IMR-90 (cell line): Measurements from ENCODE around the gene GPA33. TPM values are rescaled to one million over a fixed set of nuclear protein-coding genes. Genes with fewer than 3 reads are reported as not detected.

Source experiments
- ATAC-seq: fragments of 200-7000 bp; cut with Tn5 transposase; 2 replicates; pipeline ENCODE4 v1.9.1; 2020; ENCODE audit warnings: low read depth, mild to moderate bottlenecking, moderate library complexity
- BruUV-seq: library from RNA; stranded (reverse); fragments of 400-500 nt; replicated peaks from 2 replicates; lab custom pipeline; 2021; lab: Mats Ljungman, UMichigan
- CTCF ChIA-PET: fragments of 300-600 bp; formaldehyde crosslinking; extraction: SDS; loops from one replicate; lab custom pipeline; 2021; ENCODE audit warnings: antibody characterized with exemption; lab: Yijun Ruan, JAX
- POLR2A ChIA-PET: fragments of 300-600 bp; sonication (Branson Sonifier 250); formaldehyde crosslinking; loops from one replicate; lab custom pipeline; 2022; ENCODE audit warnings: antibody characterized with exemption; ENCODE audit not compliant: unreplicated experiment; lab: Charles Lee
- DNase-seq: peaks from one replicate; pipeline ENCODE4 v3.0.0; 2013
- H2AFZ ChIP-seq: replicated peaks from 2 replicates; pipeline ENCODE3; 2013; ENCODE audit warnings: low read length, mild to moderate bottlenecking; ENCODE audit not compliant: poor library complexity
- H2AK5ac ChIP-seq: 2 replicates; pipeline ENCODE4 v1.6.1; 2013; ENCODE audit warnings: low read depth, low read length, inconsistent platforms
- H2AK9ac ChIP-seq: replicated peaks from 2 replicates; pipeline ENCODE3; 2013; ENCODE audit warnings: mild to moderate bottlenecking, low read depth, low read length, moderate library complexity; ENCODE audit not compliant: poor library complexity
- H2BK120ac ChIP-seq: 2 replicates; pipeline ENCODE4 v1.6.1; 2013; ENCODE audit warnings: low read depth, low read length, inconsistent platforms
- H2BK15ac ChIP-seq: 3 replicates; pipeline ENCODE4 v1.6.1; 2013; ENCODE audit warnings: low read depth, low read length, inconsistent platforms
- H2BK20ac ChIP-seq: 2 replicates; pipeline ENCODE4 v1.6.1; 2013; ENCODE audit warnings: low read depth, mild to moderate bottlenecking, inconsistent platforms, low read length, moderate library complexity
- H2BK5ac ChIP-seq: 2 replicates; pipeline ENCODE4 v1.6.1; 2013; ENCODE audit warnings: mild to moderate bottlenecking, low read depth, low read length, inconsistent platforms; ENCODE audit not compliant: poor library complexity, severe bottlenecking
- H3K14ac ChIP-seq: replicated peaks from 2 replicates; pipeline ENCODE4 v1.6.1; 2013; ENCODE audit warnings: low read depth, low read length, inconsistent platforms
- H3K18ac ChIP-seq: 2 replicates; pipeline ENCODE4 v1.6.1; 2013; ENCODE audit warnings: low read depth, low read length, control low read depth
- H3K23ac ChIP-seq: 2 replicates; pipeline ENCODE4 v1.6.1; 2013; ENCODE audit warnings: low read depth, low read length, inconsistent platforms
- H3K27ac ChIP-seq: 2 replicates; pipeline ENCODE4 v1.5.1; 2013; ENCODE audit warnings: mild to moderate bottlenecking, control low read depth, low read length; ENCODE audit not compliant: insufficient read depth
- H3K27me3 ChIP-seq: 2 replicates; pipeline ENCODE4 v1.6.1; 2013; ENCODE audit warnings: low read length; ENCODE audit not compliant: control insufficient read depth, insufficient read depth
- H3K36me3 ChIP-seq: 2 replicates; pipeline ENCODE4 v1.6.1; 2013; ENCODE audit warnings: low read length, mixed read lengths; ENCODE audit not compliant: control insufficient read depth, insufficient read depth
- H3K4ac ChIP-seq: 2 replicates; pipeline ENCODE4 v1.6.1; 2013; ENCODE audit warnings: low read depth, low read length, inconsistent platforms
- H3K4me1 ChIP-seq: 2 replicates; pipeline ENCODE4 v1.6.1; 2013; ENCODE audit warnings: low read length, mixed read lengths; ENCODE audit not compliant: control insufficient read depth, insufficient read depth
- H3K4me2 ChIP-seq: 2 replicates; pipeline ENCODE4 v1.6.1; 2013; ENCODE audit warnings: low read depth, mild to moderate bottlenecking, control low read depth, low read length, moderate library complexity
- H3K4me3 ChIP-seq: 2 replicates; pipeline ENCODE4 v1.5.1; 2013; ENCODE audit warnings: low read depth, mild to moderate bottlenecking, control low read depth, low read length, moderate library complexity; ENCODE audit not compliant: insufficient read depth
- H3K56ac ChIP-seq: 2 replicates; pipeline ENCODE4 v1.6.1; 2013; ENCODE audit warnings: low read length, inconsistent platforms; ENCODE audit not compliant: insufficient read depth; ENCODE audit errors: extremely low read depth
- H3K79me1 ChIP-seq, 2 experiments: 2 replicates each; pipeline ENCODE4 v1.6.1; 2013; ENCODE audit warnings: low read length in 2 of 2, inconsistent platforms in 1 of 2, low read depth in 1 of 2
- H3K9ac ChIP-seq: 2 replicates; pipeline ENCODE4 v1.6.1; 2013; ENCODE audit warnings: low read depth, low read length, control low read depth
- H3K9me1 ChIP-seq: 2 replicates; pipeline ENCODE4 v1.6.1; 2013; ENCODE audit warnings: low read length, inconsistent platforms; ENCODE audit not compliant: insufficient read depth
- H3K9me3 ChIP-seq: 2 replicates; pipeline ENCODE4 v1.6.1; 2013; ENCODE audit warnings: low read length; ENCODE audit not compliant: control insufficient read depth, insufficient read depth
- H4K20me1 ChIP-seq: 2 replicates; pipeline ENCODE4 v1.6.1; 2013; ENCODE audit warnings: low read length, inconsistent platforms; ENCODE audit not compliant: insufficient read depth
- H4K5ac ChIP-seq: 2 replicates; pipeline ENCODE4 v1.6.1; 2013; ENCODE audit warnings: mild to moderate bottlenecking, low read depth, low read length, control low read depth
- H4K8ac ChIP-seq, 2 experiments: 2 replicates each; pipeline ENCODE4 v1.6.1; 2013; ENCODE audit warnings: low read depth in 2 of 2, low read length in 2 of 2, control low read depth in 1 of 2, inconsistent platforms in 1 of 2
- H4K91ac ChIP-seq: 2 replicates; pipeline ENCODE4 v1.6.1; 2013; ENCODE audit warnings: low read depth, low read length, inconsistent platforms; ENCODE audit not compliant: insufficient read depth
- BHLHE40 ChIP-seq: fragments of 150-350 bp; IDR thresholded peaks from 2 replicates; pipeline ENCODE4 v1.6.1; 2016; ENCODE audit warnings: mild to moderate bottlenecking, low read depth, low read length
- CEBPB ChIP-seq: IDR thresholded peaks from 2 replicates; pipeline ENCODE4 v1.6.1; 2012; ENCODE audit warnings: low read depth, low read length, improper control_type of control experiment
- CHD1 ChIP-seq: IDR thresholded peaks from 2 replicates; pipeline ENCODE4 v1.6.1; 2012; ENCODE audit warnings: low read depth, low read length, improper control_type of control experiment
- FOS ChIP-seq: fragments of 150-350 bp; IDR thresholded peaks from 2 replicates; pipeline ENCODE4 v1.6.1; 2016; ENCODE audit warnings: low read depth, low read length
- MAFK ChIP-seq: IDR thresholded peaks from 2 replicates; pipeline ENCODE4 v1.6.1; 2012; ENCODE audit warnings: low read depth, low read length, improper control_type of control experiment
- MXI1 ChIP-seq: IDR thresholded peaks from 2 replicates; pipeline ENCODE4 v1.6.1; 2012; ENCODE audit warnings: low read depth, mild to moderate bottlenecking, low read length, moderate library complexity, borderline replicate concordance
- NFE2L2 ChIP-seq: fragments of 150-350 bp; IDR thresholded peaks from 2 replicates; pipeline ENCODE4 v1.6.1; 2016; ENCODE audit warnings: low read depth, mild to moderate bottlenecking, low read length
- POLR2A ChIP-seq: IDR thresholded peaks from 2 replicates; pipeline ENCODE4 v1.6.1; 2012; ENCODE audit warnings: mild to moderate bottlenecking, low read depth, low read length
- RAD21 ChIP-seq: IDR thresholded peaks from 2 replicates; pipeline ENCODE4 v1.6.1; 2012; ENCODE audit warnings: low read length, improper control_type of control experiment
- RCOR1 ChIP-seq: IDR thresholded peaks from 2 replicates; pipeline ENCODE4 v1.6.1; 2012; ENCODE audit warnings: mild to moderate bottlenecking, low read length, improper control_type of control experiment; ENCODE audit not compliant: insufficient replicate concordance
- RFX5 ChIP-seq: IDR thresholded peaks from 2 replicates; pipeline ENCODE4 v1.8.0; 2012; ENCODE audit warnings: low read depth, mild to moderate bottlenecking, low read length, moderate library complexity
- SMC3 ChIP-seq: fragments of 150-350 bp; IDR thresholded peaks from 2 replicates; pipeline ENCODE4 v1.6.1; 2016; ENCODE audit warnings: low read depth, mild to moderate bottlenecking, antibody characterized with exemption, low read length, moderate library complexity
- WGBS, 2 experiments: methylation state at CpG; one replicate each; pipeline versions ENCODE4 v1.1.5 to v1.1.7; 2013; ENCODE audit warnings: missing lambda C conversion rate in 2 of 2; ENCODE audit not compliant: insufficient read length in 1 of 2; ENCODE audit errors: extremely low coverage in 2 of 2; 5-methylcytosine and 5-hydroxymethylcytosine counted together
- dilution Hi-C: fragments of 300-500 bp; cut with HindIII; formaldehyde crosslinking; loops from one replicate; pipeline ENCODE4 v1.14.3; 2018; ENCODE audit warnings: low sequenced_read_pairs; ENCODE audit not compliant: unreplicated experiment
- in situ Hi-C: fragments of 300-500 bp; cut with MboI; formaldehyde crosslinking; loops from 3 replicates; pipeline ENCODE4 v1.14.3; 2019; ENCODE audit warnings: low sequenced_read_pairs, inconsistent platforms, mixed read lengths
- intact Hi-C: fragments of 100-400 bp; cut with micrococcal nuclease; formaldehyde crosslinking; loops from 2 replicates; pipeline ENCODE4 v1.10.0; 2022
- polyA plus RNA-seq, 3 experiments: library from polyadenylated mRNA; depleted of rRNA; stranded (reverse); fragments of >200 nt; gene quantifications; 2 replicates each; pipeline ENCODE4 v1.2.3, GENCODE V29; 2012; ENCODE audit warnings: low replicate concordance in 1 of 3
- total RNA-seq: library from RNA; depleted of rRNA; stranded (reverse); fragments of >200 nt; gene quantifications from 2 replicates; pipeline ENCODE4 v1.2.3, GENCODE V29; 2012
- TF ChIP-seq, protein P1 (sequence below): fragments of 150-350 bp; IDR thresholded peaks from 2 replicates; pipeline ENCODE4 v1.6.1; 2017; ENCODE audit warnings: mild to moderate bottlenecking, antibody characterized with exemption, low read length, low read depth
- TF ChIP-seq, protein P2 (sequence below): conservative IDR thresholded peaks from 2 replicates; pipeline ENCODE4 v1.5.1; 2012; ENCODE audit warnings: mild to moderate bottlenecking, low read depth, low read length, improper control_type of control experiment
- TF ChIP-seq, protein P3 (sequence below): fragments of 150-350 bp; IDR thresholded peaks from 2 replicates; pipeline ENCODE4 v1.6.1; 2016; ENCODE audit warnings: low read depth, mild to moderate bottlenecking, low read length, moderate library complexity, borderline replicate concordance

Gene GPA33
- total and polyA plus RNA-seq, 2 of the 4 experiments (the other 2 are of a cell fraction), result not detected

DNA sequence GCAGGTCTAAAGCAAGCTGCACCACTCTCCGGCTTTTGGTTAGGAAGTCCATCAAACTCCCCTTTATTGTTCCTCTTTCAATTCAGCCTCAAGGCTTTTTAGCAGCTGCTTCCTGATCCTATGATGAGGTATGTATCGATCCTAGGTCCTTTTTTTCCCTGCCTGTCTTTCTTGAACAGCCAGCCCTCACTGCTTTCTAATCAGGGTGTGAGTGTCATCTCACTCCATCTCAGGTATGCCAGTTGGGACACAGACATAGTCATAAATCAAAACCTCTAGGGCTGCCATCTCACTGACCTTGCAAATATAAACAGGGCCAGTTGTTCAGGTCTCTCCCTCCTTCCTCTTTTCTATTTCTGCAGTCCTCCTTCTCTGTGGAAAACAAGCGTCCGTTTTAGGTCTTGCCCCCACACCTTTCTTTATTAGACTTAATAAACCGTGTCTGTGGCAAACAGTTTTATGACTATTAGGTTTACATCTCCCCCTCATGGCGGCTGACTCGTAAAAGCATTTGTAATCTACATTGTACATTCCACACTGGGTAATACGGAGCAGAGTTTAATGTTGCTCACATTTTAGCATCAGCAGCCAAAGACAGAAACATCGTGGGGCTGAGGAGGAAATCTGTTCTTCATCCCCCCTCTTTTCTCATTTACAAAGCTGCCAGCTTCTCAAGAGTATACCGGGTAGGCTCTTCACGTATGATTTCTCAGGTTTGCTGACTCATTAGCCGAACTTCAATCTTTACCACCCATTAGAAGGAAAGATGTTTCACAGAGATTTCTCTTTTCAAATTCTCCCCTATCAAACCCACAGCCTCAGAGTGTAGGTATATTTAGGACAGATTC lies 15.3 kb upstream of the GPA33 start:
- no peaks in the 10 kb centered on the region for H3K9me1 ChIP-seq
- in situ Hi-C loops, result no loop called here
- H2BK15ac ChIP-seq, result no peak overlapping the region
- no peak overlapping the region for H2AK9ac ChIP-seq
- no peak overlapping the region for H2BK20ac ChIP-seq
- no peaks in the 10 kb centered on the region for H3K4me1 ChIP-seq
- H3K4me3 ChIP-seq, result no peak overlapping the region
- intact Hi-C loops, result no loop called here
- POLR2A ChIA-PET, result no interaction called here
- no peak overlapping the region for H2BK120ac ChIP-seq
- BruUV-seq, result no TSS peak
- dilution Hi-C loops, result no loop called here
- no peak overlapping the region for H2AK5ac ChIP-seq
- no peak overlapping the region for H2AFZ ChIP-seq
- H3K27me3 ChIP-seq, result peaks cover 3% of the 10 kb centered on the region; the same call in 1 of the 2 replicates
- H3K4ac ChIP-seq, result no peak overlapping the region
- WGBS, 2 experiments, result no CpG with 5 or more reads among the region's 12 CpGs
- H2BK5ac ChIP-seq, result no peak overlapping the region
- H4K91ac ChIP-seq, result no peak overlapping the region
- ATAC-seq (no peak), DNase-seq (no peak)
- no peak overlapping the region for H3K27ac ChIP-seq
- H3K36me3 ChIP-seq, result no peaks in the 10 kb centered on the region
- no peaks in the 10 kb centered on the region for H3K9me3 ChIP-seq
- CTCF ChIA-PET, result no interaction called here
- H3K23ac ChIP-seq, result no peak overlapping the region
- H4K8ac ChIP-seq, result no peak overlapping the region
- H3K4me2 ChIP-seq, result no peak overlapping the region
- H4K5ac ChIP-seq, result no peak overlapping the region
- no peaks in the 10 kb centered on the region for H4K20me1 ChIP-seq
- no peaks in the 10 kb centered on the region for H3K79me1 ChIP-seq
- H3K14ac ChIP-seq, result no peak overlapping the region
- H3K9ac ChIP-seq, result no peak overlapping the region
- H3K18ac ChIP-seq, result no peak overlapping the region
- H3K56ac ChIP-seq, result no peak overlapping the region
- TF ChIP-seq NFE2L2, result no peak
- TF ChIP-seq RAD21, result no peak
- TF ChIP-seq MXI1, result no peak
- TF ChIP-seq CHD1, result no peak
- TF ChIP-seq, protein P1, sequence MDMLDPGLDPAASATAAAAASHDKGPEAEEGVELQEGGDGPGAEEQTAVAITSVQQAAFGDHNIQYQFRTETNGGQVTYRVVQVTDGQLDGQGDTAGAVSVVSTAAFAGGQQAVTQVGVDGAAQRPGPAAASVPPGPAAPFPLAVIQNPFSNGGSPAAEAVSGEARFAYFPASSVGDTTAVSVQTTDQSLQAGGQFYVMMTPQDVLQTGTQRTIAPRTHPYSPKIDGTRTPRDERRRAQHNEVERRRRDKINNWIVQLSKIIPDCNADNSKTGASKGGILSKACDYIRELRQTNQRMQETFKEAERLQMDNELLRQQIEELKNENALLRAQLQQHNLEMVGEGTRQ, result no peak
- TF ChIP-seq, protein P2, sequence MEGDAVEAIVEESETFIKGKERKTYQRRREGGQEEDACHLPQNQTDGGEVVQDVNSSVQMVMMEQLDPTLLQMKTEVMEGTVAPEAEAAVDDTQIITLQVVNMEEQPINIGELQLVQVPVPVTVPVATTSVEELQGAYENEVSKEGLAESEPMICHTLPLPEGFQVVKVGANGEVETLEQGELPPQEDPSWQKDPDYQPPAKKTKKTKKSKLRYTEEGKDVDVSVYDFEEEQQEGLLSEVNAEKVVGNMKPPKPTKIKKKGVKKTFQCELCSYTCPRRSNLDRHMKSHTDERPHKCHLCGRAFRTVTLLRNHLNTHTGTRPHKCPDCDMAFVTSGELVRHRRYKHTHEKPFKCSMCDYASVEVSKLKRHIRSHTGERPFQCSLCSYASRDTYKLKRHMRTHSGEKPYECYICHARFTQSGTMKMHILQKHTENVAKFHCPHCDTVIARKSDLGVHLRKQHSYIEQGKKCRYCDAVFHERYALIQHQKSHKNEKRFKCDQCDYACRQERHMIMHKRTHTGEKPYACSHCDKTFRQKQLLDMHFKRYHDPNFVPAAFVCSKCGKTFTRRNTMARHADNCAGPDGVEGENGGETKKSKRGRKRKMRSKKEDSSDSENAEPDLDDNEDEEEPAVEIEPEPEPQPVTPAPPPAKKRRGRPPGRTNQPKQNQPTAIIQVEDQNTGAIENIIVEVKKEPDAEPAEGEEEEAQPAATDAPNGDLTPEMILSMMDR, result no peak
- no peak for TF ChIP-seq SMC3
- TF ChIP-seq BHLHE40, result no peak
- TF ChIP-seq FOS, result no peak
- TF ChIP-seq CEBPB, result no peak
- TF ChIP-seq RCOR1, result no peak
- no peak for TF ChIP-seq MAFK
- no peak for TF ChIP-seq RFX5
- TF ChIP-seq, protein P3, sequence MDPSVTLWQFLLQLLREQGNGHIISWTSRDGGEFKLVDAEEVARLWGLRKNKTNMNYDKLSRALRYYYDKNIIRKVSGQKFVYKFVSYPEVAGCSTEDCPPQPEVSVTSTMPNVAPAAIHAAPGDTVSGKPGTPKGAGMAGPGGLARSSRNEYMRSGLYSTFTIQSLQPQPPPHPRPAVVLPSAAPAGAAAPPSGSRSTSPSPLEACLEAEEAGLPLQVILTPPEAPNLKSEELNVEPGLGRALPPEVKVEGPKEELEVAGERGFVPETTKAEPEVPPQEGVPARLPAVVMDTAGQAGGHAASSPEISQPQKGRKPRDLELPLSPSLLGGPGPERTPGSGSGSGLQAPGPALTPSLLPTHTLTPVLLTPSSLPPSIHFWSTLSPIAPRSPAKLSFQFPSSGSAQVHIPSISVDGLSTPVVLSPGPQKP, result no peak
- no peak for TF ChIP-seq POLR2A
